HepG2 (cell line): ENCODE data around the gene MTM1. TPM values are rescaled to one million over a fixed set of nuclear protein-coding genes. Genes with fewer than 3 reads are reported as not detected.
A peak's percentile ranks its signal among the peaks of the same experiment; 100 is the strongest.

ENCODE experiments used
- ATAC-seq: fragments of 200-7000 bp; cut with Tn5 transposase; 3 replicates; pipeline ENCODE4 v1.9.1; 2020; ENCODE audit warnings: mild to moderate bottlenecking, moderate library complexity
- BruUV-seq: library from RNA; stranded (reverse); fragments of 400-500 nt; replicated peaks from 2 replicates; lab custom pipeline; 2021; lab: Mats Ljungman, UMichigan
- CTCF ChIA-PET: fragments of 300-600 bp; formaldehyde crosslinking; extraction: SDS; loops from one replicate; lab custom pipeline; 2021; ENCODE audit warnings: low total read pairs, inconsistent platforms, low intra/inter-chr PET ratio; lab: Yijun Ruan, JAX
- POLR2A ChIA-PET: fragments of 350-600 bp; sonication (Branson Sonifier 250); formaldehyde crosslinking; loops from one replicate; lab custom pipeline; 2020; ENCODE audit warnings: antibody characterized with exemption, inconsistent platforms; lab: Yijun Ruan, JAX
- DNase-seq: peaks from one replicate; pipeline ENCODE4 v3.0.0-alpha.2; 2015; ENCODE audit warnings: low spot score
- FAIRE-seq: peaks from 3 replicates; lab custom pipeline; 2011; peaks lifted over from hg19 to GRCh38; lab: Jason Lieb, UNC
- H2AFZ ChIP-seq: one replicate; pipeline ENCODE4 v1.6.1; 2011; ENCODE audit warnings: low read length, inconsistent platforms
- H3K27ac ChIP-seq: fragments of 300-600 bp; 3 replicates; pipeline ENCODE4 v1.8.0; 2011; ENCODE audit warnings: mixed run types, mild to moderate bottlenecking, mixed read lengths, low read length, inconsistent platforms; ENCODE audit not compliant: insufficient read depth; ENCODE audit errors: extremely low read length
- H3K27me3 ChIP-seq, 2 experiments: fragments of 200-600 bp in 1 of 2; 2 replicates in 1 of 2; 3 replicates in 1 of 2; pipeline versions ENCODE4 v1.6.0 to v1.8.0; 2011; ENCODE audit warnings: low read length in 2 of 2, mild to moderate bottlenecking in 2 of 2, moderate library complexity in 2 of 2, inconsistent platforms in 1 of 2; ENCODE audit not compliant: insufficient read depth in 2 of 2, control insufficient read depth in 1 of 2
- H3K36me3 ChIP-seq, 2 experiments: fragments of 200-600 bp in 1 of 2; replicated peaks in 1 of 2; 2 replicates in 1 of 2; 3 replicates in 1 of 2; pipeline versions ENCODE4 v1.5.1 to v1.8.0; 2011; ENCODE audit warnings: low read length in 2 of 2, inconsistent platforms in 1 of 2; ENCODE audit not compliant: insufficient read depth in 2 of 2, control insufficient read depth in 1 of 2
- H3K4me1 ChIP-seq: 2 replicates; pipeline ENCODE4 v1.5.1; 2012; ENCODE audit warnings: low read length, inconsistent platforms; ENCODE audit not compliant: insufficient read depth
- H3K4me2 ChIP-seq: 2 replicates; pipeline ENCODE4 v1.6.0; 2011; ENCODE audit warnings: low read depth, low read length, inconsistent platforms
- H3K4me3 ChIP-seq, 3 experiments: fragments of 200-600 bp in 1 of 3; sonication (generic), shearing (Covaris generic) in 1 of 3; replicated peaks in 1 of 3; 2 replicates each; pipeline ENCODE4 v1.5.1; 2011 to 2016; ENCODE audit warnings: low read length in 3 of 3, inconsistent platforms in 2 of 3, low read depth in 2 of 3, mild to moderate bottlenecking in 2 of 3, control low read depth in 1 of 3, mixed read lengths in 1 of 3; ENCODE audit not compliant: insufficient read depth in 1 of 3
- H3K79me2 ChIP-seq: one replicate; pipeline ENCODE4 v1.6.1; 2011; ENCODE audit warnings: low read length, inconsistent platforms; ENCODE audit not compliant: insufficient read depth
- H3K9ac ChIP-seq: 2 replicates; pipeline ENCODE4 v1.6.0; 2011; ENCODE audit warnings: mild to moderate bottlenecking, low read depth, low read length, inconsistent platforms; ENCODE audit not compliant: insufficient read depth
- H3K9me3 ChIP-seq: 2 replicates; pipeline ENCODE4 v1.5.1; 2012; ENCODE audit warnings: mild to moderate bottlenecking, low read length
- H4K20me1 ChIP-seq: 2 replicates; pipeline ENCODE4 v1.6.0; 2011; ENCODE audit warnings: inconsistent platforms, mild to moderate bottlenecking, low read length, moderate library complexity; ENCODE audit not compliant: insufficient read depth
- AHR ChIP-seq: IDR thresholded peaks from 2 replicates; pipeline ENCODE4 v1.6.1; 2018; ENCODE audit warnings: missing genetic modification reagents, missing compliant biosample characterization
- ATRX ChIP-seq: sonication (generic); formaldehyde crosslinking; IDR thresholded peaks from 2 replicates; pipeline ENCODE4 v1.4.0; 2020; ENCODE audit warnings: missing genetic modification reagents, borderline replicate concordance
- CHD2 ChIP-seq: IDR thresholded peaks from 2 replicates; pipeline ENCODE4 v1.6.1; 2011; ENCODE audit warnings: low read depth, low read length, improper control_type of control experiment
- HNRNPL ChIP-seq: fragments of 200-400 bp; formaldehyde crosslinking; IDR thresholded peaks from 2 replicates; pipeline ENCODE4 v1.6.1; 2017; ENCODE audit warnings: mild to moderate bottlenecking, low read depth, low read length
- KMT2B ChIP-seq: IDR thresholded peaks from 2 replicates; pipeline ENCODE4 v1.6.1; 2016; ENCODE audit warnings: missing genetic modification reagents, missing compliant biosample characterization
- TCF12 ChIP-seq, 2 experiments: fragments of 450-650 bp in 1 of 2; sonication (generic) in 1 of 2; formaldehyde crosslinking in 1 of 2; IDR thresholded peaks; 2 replicates each; pipeline versions ENCODE4 v1.6.1 to v1.8.0; 2017 to 2022; ENCODE audit warnings: antibody characterized with exemption in 1 of 2, mild to moderate bottlenecking in 1 of 2, missing genetic modification reagents in 1 of 2, moderate library complexity in 1 of 2
- ZNF562 ChIP-seq: sonication (generic); formaldehyde crosslinking; IDR thresholded peaks from 2 replicates; pipeline ENCODE4 v1.8.0; 2022; ENCODE audit warnings: missing genetic modification reagents, borderline replicate concordance
- ZNF761 ChIP-seq: sonication (generic); formaldehyde crosslinking; conservative IDR thresholded peaks from 2 replicates; pipeline ENCODE4 v1.4.0; 2020; ENCODE audit warnings: mild to moderate bottlenecking, missing genetic modification reagents
- WGBS: methylation state at CpG from one replicate; pipeline ENCODE4 v1.1.6; 2017; ENCODE audit warnings: low lambda C conversion rate; 5-methylcytosine and 5-hydroxymethylcytosine counted together
- in situ Hi-C: cut with HindIII; loops from 2 replicates; pipeline ENCODE4 v1.10.0; 2017; ENCODE audit warnings: low pct_unique_long_range_greater_than_20kb; ENCODE audit not compliant: extremely low pct_ligation_motif_present
- intact Hi-C: fragments of 100-400 bp; cut with micrococcal nuclease; formaldehyde crosslinking; loops from one replicate; pipeline ENCODE4 v1.10.0; 2022; ENCODE audit not compliant: unreplicated experiment
- polyA plus RNA-seq, 8 experiments: library from polyadenylated mRNA; depleted of rRNA in 3 of 8; stranded (reverse) in 7 of 8; unstranded in 1 of 8; fragments of >200 nt; fragmentation: Illumina TruSeq in 4 of 8; extraction: Trizol in 4 of 8; gene quantifications; 2 replicates each; pipeline versions ENCODE4 v1.2.1 to v1.2.3, GENCODE V29; 2011 to 2016; ENCODE audit warnings: low read depth in 4 of 8, missing spikeins in 1 of 8, mixed read lengths in 1 of 8; ENCODE audit not compliant: insufficient read depth in 1 of 8
- total RNA-seq, 5 experiments: library from RNA; depleted of rRNA; stranded (reverse); fragments of >200 nt; fragmentation: Illumina TruSeq; extraction: Trizol; gene quantifications; 2 replicates each; pipeline ENCODE4 v1.2.3, GENCODE V29; 2016; ENCODE audit warnings: low read depth in 1 of 5
- TF ChIP-seq, protein P1 (sequence below): sonication (generic); formaldehyde crosslinking; IDR thresholded peaks from 2 replicates; pipeline ENCODE4 v1.4.0; 2020; ENCODE audit warnings: missing genetic modification reagents
- TF ChIP-seq, protein P2 (sequence below): sonication (generic); formaldehyde crosslinking; IDR thresholded peaks from 2 replicates; pipeline ENCODE4 v1.5.0; 2020; ENCODE audit warnings: missing genetic modification reagents
- TF ChIP-seq, protein P3 (sequence below): sonication (generic); formaldehyde crosslinking; IDR thresholded peaks from 2 replicates; pipeline ENCODE4 v1.5.0; 2020; ENCODE audit warnings: mild to moderate bottlenecking, missing genetic modification reagents, moderate library complexity

Gene MTM1
- total and polyA plus RNA-seq, 2 of the 13 experiments (the other 11 are each of a cell fraction or from before 2014, with no cell fraction given), result 12.0 to 15.2 TPM

DNA sequence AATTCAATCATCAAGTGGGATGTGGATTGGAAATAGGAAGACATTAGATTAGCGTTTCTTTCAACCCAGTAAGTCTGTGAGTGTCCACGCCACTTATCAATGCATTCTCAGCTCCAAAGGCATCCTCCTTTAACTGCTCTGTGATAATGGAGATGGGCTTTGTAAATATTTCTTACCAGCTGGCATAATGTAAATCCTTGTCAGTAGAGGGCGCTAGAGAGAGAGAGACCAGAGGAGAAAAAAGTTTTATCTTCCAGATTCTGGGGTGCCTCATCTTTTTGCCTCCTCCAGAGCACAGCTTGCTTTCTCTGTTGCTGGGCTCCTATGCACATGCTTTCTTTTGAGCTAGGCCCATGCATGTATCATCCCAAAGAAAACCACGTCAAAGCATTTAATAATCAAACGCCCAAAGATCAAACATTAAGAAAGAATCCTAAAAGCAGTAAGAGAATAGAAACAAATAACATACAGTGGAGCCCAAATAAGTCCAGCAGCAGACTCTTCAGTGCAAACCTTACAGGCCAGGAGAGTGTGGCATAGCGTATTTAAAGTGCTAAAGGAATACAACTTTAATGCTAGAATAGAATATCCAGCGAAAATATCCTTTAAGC, 115.2 kb downstream of the MTM1 start:
- peak; percentile 26 for DNase-seq

DNA sequence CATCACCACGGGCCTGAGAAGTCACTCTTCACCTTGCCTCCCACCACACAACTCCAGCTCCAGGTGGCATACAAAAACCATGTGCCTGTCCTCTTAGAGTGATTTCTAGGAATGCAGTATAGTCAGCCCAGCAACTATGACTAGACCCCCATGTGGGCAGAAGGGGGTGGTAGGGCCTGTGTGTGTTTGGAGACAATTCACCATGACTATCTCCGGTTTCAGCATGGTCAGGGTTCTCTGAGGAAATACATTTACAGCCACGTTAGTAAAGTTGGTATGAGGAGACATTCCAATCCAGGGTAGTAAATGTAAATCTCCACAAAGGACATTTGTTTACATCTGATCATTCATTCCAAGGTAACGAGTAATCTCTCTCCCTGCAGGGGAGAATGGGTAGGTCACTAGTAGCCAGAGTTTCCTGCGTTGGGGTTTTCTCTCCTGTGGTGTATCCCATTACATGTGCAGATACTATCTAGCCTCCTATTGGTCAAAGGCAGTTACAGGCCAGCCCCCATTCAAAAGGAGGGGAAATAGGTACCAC, 120.6 kb downstream of the MTM1 start:
- Histone ChIP-seq H3K36me3 (no peaks in the 10 kb centered on the region), H3K4me1 (peaks cover 9% of the 10 kb centered on the region), H3K27ac (no peak overlapping the region), H4K20me1 (no peaks in the 10 kb centered on the region), H3K79me2 (no peaks in the 10 kb centered on the region), H3K4me2 (no peak overlapping the region; the same call in 1 of the 2 replicates), H3K27me3 (no peaks in the 10 kb centered on the region), H2AFZ (no peak overlapping the region), H3K4me3 (no peak overlapping the region), H3K9me3 (no peaks in the 10 kb centered on the region), H3K9ac (no peak overlapping the region)
- whole genome bisulfite sequencing, result 14% methylated on average over 1 of the region's 5 CpGs
- intact Hi-C loops, result no loop called here
- BruUV-seq, result no TSS peak
- ChIA-PET POLR2A (no interaction called here), CTCF (no interaction called here)
- FAIRE-seq (no peak), DNase-seq (peak; percentile 29), ATAC-seq (no peak)
- in situ Hi-C loops, result loop anchor here (10.0 to 25.0 kb wide), 2 partner anchors 144 to 727 kb away; no protein-coding TSS in a partner anchor
- TF ChIP-seq HNRNPL (no peak), AHR (no peak), ZNF562 (CRISPR knock-in tag) (no peak), TCF12 (IDR thresholded peaks at IDR 0.05) (no peak), TCF12 (CRISPR knock-in tag; IDR thresholded peaks at IDR 0.05) (no peak), CHD2 (no peak), KMT2B (no peak), ZNF761 (CRISPR knock-in tag) (no peak)
- TF ChIP-seq, protein P1, sequence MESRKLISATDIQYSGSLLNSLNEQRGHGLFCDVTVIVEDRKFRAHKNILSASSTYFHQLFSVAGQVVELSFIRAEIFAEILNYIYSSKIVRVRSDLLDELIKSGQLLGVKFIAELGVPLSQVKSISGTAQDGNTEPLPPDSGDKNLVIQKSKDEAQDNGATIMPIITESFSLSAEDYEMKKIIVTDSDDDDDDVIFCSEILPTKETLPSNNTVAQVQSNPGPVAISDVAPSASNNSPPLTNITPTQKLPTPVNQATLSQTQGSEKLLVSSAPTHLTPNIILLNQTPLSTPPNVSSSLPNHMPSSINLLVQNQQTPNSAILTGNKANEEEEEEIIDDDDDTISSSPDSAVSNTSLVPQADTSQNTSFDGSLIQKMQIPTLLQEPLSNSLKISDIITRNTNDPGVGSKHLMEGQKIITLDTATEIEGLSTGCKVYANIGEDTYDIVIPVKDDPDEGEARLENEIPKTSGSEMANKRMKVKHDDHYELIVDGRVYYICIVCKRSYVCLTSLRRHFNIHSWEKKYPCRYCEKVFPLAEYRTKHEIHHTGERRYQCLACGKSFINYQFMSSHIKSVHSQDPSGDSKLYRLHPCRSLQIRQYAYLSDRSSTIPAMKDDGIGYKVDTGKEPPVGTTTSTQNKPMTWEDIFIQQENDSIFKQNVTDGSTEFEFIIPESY (CRISPR knock-in tag), result no peak
- TF ChIP-seq, protein P2, sequence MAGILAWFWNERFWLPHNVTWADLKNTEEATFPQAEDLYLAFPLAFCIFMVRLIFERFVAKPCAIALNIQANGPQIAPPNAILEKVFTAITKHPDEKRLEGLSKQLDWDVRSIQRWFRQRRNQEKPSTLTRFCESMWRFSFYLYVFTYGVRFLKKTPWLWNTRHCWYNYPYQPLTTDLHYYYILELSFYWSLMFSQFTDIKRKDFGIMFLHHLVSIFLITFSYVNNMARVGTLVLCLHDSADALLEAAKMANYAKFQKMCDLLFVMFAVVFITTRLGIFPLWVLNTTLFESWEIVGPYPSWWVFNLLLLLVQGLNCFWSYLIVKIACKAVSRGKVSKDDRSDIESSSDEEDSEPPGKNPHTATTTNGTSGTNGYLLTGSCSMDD, result no peak

More for the DNA sequence above, 115.2 kb downstream of the MTM1 start:
- Histone ChIP-seq H3K79me2 (no peaks in the 10 kb centered on the region), H2AFZ (no peak overlapping the region), H3K4me1 (no peaks in the 10 kb centered on the region), H3K4me3 (no peak overlapping the region), H3K9me3 (no peaks in the 10 kb centered on the region), H3K27me3 (no peaks in the 10 kb centered on the region), H3K4me2 (no peak overlapping the region), H3K27ac (no peak overlapping the region), H3K9ac (no peak overlapping the region), H3K36me3 (no peaks in the 10 kb centered on the region), H4K20me1 (no peaks in the 10 kb centered on the region)
- no peak for ATAC-seq
- POLR2A ChIA-PET, result no interaction called here
- in situ Hi-C loops (loop anchor here (10.0 to 25.0 kb wide), 2 partner anchors 139 to 721 kb away; no protein-coding TSS in a partner anchor), intact Hi-C loops (loop anchor here (2.0 kb wide), 1 partner anchor 33 kb away; no protein-coding TSS in a partner anchor)
- BruUV-seq, result no TSS peak
- no peak for TF ChIP-seq ATRX (CRISPR knock-in tag)
- TF ChIP-seq, protein P3, sequence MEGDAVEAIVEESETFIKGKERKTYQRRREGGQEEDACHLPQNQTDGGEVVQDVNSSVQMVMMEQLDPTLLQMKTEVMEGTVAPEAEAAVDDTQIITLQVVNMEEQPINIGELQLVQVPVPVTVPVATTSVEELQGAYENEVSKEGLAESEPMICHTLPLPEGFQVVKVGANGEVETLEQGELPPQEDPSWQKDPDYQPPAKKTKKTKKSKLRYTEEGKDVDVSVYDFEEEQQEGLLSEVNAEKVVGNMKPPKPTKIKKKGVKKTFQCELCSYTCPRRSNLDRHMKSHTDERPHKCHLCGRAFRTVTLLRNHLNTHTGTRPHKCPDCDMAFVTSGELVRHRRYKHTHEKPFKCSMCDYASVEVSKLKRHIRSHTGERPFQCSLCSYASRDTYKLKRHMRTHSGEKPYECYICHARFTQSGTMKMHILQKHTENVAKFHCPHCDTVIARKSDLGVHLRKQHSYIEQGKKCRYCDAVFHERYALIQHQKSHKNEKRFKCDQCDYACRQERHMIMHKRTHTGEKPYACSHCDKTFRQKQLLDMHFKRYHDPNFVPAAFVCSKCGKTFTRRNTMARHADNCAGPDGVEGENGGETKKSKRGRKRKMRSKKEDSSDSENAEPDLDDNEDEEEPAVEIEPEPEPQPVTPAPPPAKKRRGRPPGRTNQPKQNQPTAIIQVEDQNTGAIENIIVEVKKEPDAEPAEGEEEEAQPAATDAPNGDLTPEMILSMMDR (CRISPR knock-in tag), result peak; percentile 50
- CTCF ChIA-PET, result interaction anchor here (1.3 to 2.4 kb wide), 2 partner anchors 34 to 139 kb away, joined by 4 to 14 read pairs; no protein-coding TSS in a partner anchor
- WGBS, result 30% methylated on average over 6 of the region's 7 CpGs
- FAIRE-seq, result no peak
